ENCODE measurements around the gene RPAP2.
A peak's percentile ranks its signal among the peaks of the same experiment; 100 is the strongest.

RPAP2 gene

DNA sequence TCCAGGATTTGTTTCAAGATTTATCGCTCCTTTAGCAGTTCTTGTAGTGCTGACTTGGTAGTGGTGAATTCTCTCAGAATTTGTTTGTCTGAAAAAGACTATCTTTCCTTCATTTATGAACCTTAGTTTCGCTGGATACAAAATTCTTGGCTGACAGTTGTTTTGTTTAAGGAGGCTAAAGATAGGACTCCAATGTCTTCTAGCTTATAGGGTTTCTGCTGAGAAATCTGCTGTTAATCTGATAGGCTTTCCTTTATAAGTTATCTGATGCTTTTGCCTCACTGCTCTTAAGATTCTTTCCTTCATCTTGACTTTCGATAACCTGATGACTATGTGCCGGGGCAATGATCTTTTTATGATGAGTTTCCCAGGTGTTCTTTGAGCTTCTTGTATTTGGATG is 28.9 kb downstream of the RPAP2 start:
- H3K27me3 ChIP-seq (replicated peaks) = no peaks in the 10 kb centered on the region
- TF ChIP-seq, protein P1, sequence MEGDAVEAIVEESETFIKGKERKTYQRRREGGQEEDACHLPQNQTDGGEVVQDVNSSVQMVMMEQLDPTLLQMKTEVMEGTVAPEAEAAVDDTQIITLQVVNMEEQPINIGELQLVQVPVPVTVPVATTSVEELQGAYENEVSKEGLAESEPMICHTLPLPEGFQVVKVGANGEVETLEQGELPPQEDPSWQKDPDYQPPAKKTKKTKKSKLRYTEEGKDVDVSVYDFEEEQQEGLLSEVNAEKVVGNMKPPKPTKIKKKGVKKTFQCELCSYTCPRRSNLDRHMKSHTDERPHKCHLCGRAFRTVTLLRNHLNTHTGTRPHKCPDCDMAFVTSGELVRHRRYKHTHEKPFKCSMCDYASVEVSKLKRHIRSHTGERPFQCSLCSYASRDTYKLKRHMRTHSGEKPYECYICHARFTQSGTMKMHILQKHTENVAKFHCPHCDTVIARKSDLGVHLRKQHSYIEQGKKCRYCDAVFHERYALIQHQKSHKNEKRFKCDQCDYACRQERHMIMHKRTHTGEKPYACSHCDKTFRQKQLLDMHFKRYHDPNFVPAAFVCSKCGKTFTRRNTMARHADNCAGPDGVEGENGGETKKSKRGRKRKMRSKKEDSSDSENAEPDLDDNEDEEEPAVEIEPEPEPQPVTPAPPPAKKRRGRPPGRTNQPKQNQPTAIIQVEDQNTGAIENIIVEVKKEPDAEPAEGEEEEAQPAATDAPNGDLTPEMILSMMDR (IDR thresholded peaks at IDR 0.05; ENCODE audit: low read depth, low read length, missing control alignments) = no peak
- DNase-seq = no peak
- in situ Hi-C loops (cut with HindIII; ENCODE audit: low pct_ligation_motif_present, low sequenced_read_pairs) = no loop called here
- H3K36me3 ChIP-seq (replicated peaks) = peaks cover 6% of the 10 kb centered on the region
- no peak overlapping the region for H3K4me3 ChIP-seq (ENCODE audit: low read depth, low read length)
- no peak overlapping the region for H3K27ac ChIP-seq

DNA sequence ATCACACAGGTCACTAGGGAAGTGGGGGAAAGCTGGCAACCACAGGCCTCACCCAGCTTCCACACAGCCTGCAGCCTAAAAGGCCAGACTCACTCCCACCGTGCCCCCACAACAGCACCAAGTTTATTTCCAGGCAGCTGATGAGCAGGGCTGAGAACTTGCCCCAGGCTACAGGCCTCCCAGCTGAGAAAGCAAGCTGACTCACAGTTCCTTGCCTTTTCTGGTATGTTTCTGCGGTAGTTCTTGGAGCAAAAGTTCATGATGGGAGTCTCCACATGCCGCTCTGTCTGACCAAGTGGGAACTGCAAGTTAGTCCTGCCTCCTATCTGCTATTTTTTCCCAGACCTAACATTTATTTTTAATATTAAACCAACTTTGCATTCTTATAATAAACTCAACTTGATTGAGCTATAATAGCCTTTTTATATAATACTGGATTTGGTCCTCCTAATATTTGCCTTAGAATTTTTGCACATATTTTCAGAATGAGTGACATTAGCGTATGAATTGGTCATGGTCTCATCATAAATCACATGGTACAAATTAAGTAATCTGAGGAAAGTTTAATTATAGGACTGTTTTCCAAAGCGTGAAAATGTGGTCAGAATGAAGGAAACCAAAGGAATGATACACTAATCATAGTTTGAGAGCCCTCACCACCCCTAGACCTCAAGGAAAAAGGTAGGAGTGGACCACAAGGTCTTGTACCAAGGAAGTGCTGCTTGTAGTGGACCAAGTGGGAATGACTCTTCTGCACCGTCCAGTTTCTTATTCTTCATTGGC is 30.7 kb downstream of the RPAP2 start:
- Histone ChIP-seq H3K27ac (peak overlapping the region; percentile 99), H3K4me3 (ENCODE audit: low read depth, low read length) (no peak overlapping the region), H3K36me3 (replicated peaks) (no peaks in the 10 kb centered on the region), H3K27me3 (replicated peaks) (no peaks in the 10 kb centered on the region)
- TF ChIP-seq, protein P1 (IDR thresholded peaks at IDR 0.05; ENCODE audit: low read depth, low read length, missing control alignments) = peak; percentile 38
- in situ Hi-C loops (cut with HindIII; ENCODE audit: low pct_ligation_motif_present, low sequenced_read_pairs) = no loop called here
- peak; percentile 98 for DNase-seq

DNA sequence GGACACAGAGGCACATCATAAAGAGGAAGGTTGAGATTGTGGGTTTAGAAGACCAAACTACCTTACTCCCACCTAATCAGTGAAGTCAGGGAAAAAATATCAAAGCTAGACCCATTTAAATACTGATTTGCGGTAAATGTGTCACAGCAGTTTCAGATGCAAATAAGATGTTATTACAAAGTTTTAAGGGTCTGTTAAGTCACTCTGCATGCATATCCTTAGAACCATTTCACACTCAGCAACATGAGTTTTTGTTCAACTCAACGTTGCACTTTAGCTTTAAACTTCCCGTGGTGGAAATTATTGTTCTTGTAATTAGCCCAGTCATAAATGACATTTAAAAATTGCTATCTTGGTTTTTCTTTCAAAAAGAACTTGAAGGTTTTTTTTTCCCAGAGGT is 34.8 kb downstream of the RPAP2 start:
- H3K4me3 ChIP-seq (ENCODE audit: low read depth, low read length) = no peak overlapping the region
- no peak for DNase-seq
- in situ Hi-C loops (cut with HindIII; ENCODE audit: low pct_ligation_motif_present, low sequenced_read_pairs) = no loop called here
- no peaks in the 10 kb centered on the region for H3K36me3 ChIP-seq (replicated peaks)
- H3K27ac ChIP-seq = no peak overlapping the region
- TF ChIP-seq, protein P1 (IDR thresholded peaks at IDR 0.05; ENCODE audit: low read depth, low read length, missing control alignments) = no peak
- H3K27me3 ChIP-seq (replicated peaks) = no peaks in the 10 kb centered on the region

DNA sequence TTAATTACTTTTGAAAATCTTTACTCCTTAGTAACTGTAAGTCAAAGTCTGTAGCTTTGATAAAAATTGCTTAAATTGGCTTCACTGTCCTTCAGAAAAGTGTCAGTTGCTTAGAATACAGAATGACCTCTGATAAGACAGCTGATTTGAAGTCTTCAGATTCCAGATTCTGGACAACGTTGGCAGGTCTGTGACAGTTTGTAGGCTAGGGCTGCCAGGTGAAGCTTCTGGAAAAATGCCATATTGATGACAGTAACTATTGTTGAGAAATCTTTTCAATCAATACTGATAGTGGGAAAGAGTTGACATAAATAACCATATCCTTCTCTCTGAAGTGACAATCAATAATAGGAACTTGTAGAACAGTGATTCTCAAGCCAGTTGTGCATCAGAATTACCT is 41.3 kb downstream of the RPAP2 start:
- no peak overlapping the region for H3K27ac ChIP-seq
- H3K4me3 ChIP-seq (ENCODE audit: low read depth, low read length) = no peak overlapping the region
- DNase-seq = no peak
- H3K36me3 ChIP-seq (replicated peaks) = peaks cover 6% of the 10 kb centered on the region
- in situ Hi-C loops (cut with HindIII; ENCODE audit: low pct_ligation_motif_present, low sequenced_read_pairs) = no loop called here
- H3K27me3 ChIP-seq (replicated peaks) = no peaks in the 10 kb centered on the region
- TF ChIP-seq, protein P1 (IDR thresholded peaks at IDR 0.05; ENCODE audit: low read depth, low read length, missing control alignments) = no peak

DNA sequence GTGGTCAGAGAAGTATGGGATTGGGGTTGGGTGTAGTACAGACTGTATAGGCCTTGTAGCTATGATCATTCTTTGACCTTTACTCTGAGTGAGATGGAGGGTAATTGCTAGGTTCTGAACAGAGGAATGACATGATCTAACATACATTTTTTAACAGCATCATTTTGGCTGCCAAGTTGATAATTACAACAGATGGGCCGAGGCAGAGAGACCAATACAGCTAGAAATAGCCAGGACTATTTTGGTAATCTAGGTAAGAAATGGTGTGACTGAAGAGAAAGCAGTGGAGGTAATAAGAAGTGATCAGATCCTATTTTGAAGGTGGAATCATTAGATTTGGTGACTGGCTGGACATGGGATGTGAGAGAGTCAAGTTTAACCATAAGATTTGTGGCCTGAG is 43.5 kb downstream of the RPAP2 start:
- no peak for DNase-seq
- no peaks in the 10 kb centered on the region for H3K27me3 ChIP-seq (replicated peaks)
- in situ Hi-C loops (cut with HindIII; ENCODE audit: low pct_ligation_motif_present, low sequenced_read_pairs) = no loop called here
- H3K36me3 ChIP-seq (replicated peaks) = peaks cover 6% of the 10 kb centered on the region
- H3K4me3 ChIP-seq (ENCODE audit: low read depth, low read length) = no peak overlapping the region
- TF ChIP-seq, protein P1 (IDR thresholded peaks at IDR 0.05; ENCODE audit: low read depth, low read length, missing control alignments) = no peak
- H3K27ac ChIP-seq = no peak overlapping the region

DNA sequence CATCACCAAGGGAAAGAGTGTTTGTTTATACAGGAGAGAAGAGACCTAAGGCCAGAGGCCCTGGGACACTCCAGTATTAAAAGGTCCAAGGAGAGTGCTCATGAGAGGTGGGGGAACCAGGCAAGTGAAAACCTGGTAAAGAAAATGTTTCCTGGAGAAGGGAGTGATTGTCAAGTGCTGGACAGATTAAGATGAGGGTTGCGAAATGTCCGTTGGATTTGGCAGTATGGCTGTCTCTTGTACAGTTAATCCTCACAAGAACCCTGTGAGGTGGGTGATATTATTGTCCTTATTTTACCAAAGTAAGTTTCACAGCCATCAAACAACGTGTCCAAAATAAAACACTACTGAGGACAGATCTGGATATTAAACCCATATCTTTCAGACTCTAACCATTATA is 44.2 kb downstream of the RPAP2 start:
- in situ Hi-C loops (cut with HindIII; ENCODE audit: low pct_ligation_motif_present, low sequenced_read_pairs) = no loop called here
- no peak for DNase-seq

More for the DNA sequence above, 44.2 kb downstream of the RPAP2 start:
- Histone ChIP-seq H3K36me3 (replicated peaks) (peaks cover 8% of the 10 kb centered on the region), H3K27ac (no peak overlapping the region), H3K4me3 (ENCODE audit: low read depth, low read length) (no peak overlapping the region), H3K27me3 (replicated peaks) (no peaks in the 10 kb centered on the region)
- TF ChIP-seq, protein P1 (IDR thresholded peaks at IDR 0.05; ENCODE audit: low read depth, low read length, missing control alignments) = no peak

Data from brain microvascular endothelial cell (primary cell).